Middle frontal gyrus (tissue), 1 donor: ENCODE results near the gene C12orf56.

Experiments used
- DNase-seq: peaks from one replicate; pipeline ENCODE4 v3.0.0-alpha.2; 2015; ENCODE audit warnings: low spot score; ENCODE audit errors: extremely low spot score

Gene C12orf56

DNA sequence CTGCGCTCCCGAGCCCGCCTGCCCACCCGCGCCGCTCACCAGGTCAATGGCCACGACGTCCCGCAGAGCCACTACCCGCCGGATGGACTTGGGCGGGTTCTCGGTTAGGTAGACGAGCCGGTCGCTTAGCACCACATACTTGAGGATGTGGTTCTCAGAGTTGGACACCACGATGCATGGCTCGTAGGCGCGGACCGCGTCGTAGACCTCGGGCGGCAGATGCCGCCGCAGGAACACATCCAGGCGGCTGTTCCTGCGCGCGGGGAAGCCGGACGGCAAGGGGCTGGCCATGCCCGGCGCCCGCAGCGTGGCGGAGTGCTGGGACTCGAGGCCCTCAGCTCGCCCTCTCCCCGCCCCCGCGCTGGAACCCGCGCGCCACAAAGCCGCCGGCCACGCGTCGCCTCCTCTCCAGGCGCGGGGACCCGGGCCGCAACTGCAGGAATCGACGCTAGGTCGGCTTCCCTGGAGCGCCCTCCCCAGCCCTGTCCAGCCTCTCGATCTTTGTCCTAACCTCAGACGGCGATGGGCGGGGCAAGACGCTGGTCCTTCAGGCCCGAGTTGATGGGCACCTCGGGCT is at the start of gene C12orf56:
TSS of gene C12orf56 (minus strand) at position 484 of the 577 bp plus-strand sequence. CDS start at position 291, 193 bp downstream.
- DNase-seq = no peak

DNA sequence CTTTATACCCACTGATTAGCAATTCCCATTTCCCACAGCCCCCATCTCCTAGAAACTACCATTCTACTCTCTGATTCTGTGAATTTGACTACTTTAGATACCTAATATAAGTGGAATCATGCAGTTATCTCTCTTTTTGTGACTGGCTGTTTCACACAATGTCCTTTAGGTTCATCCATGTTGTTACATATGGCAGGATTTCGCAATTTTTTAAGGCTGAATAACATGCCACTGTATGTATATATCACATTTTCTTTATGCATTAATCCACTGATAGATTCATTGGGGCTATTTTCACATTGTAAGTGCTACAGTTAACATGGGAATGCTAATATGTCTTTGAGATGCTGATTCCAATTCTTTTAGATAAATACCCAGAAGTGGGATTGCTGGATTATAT is 49.5 kb upstream of the C12orf56 start:
- no peak for DNase-seq

DNA sequence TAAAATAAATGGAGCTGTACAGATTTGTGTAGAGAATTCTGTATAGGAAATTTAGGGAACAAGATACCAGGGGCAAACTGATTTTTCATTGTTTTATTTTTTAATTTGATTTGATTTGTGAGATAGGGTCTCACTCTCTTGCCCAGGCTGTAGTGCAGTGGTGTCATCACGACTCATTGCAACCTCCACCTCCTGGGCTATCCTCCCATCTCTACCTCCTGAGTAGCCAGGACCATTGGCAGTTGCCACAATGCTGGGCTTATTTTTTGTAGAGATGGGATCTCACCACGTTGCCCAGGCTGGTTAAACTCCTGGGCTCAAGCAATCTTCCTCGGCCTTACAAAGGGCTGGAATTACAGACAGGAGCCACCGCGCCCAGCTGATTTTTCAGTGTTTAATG is 43.4 kb upstream of the C12orf56 start:
- no peak for DNase-seq

GRCh38 chr12:64431791-64432190 is 41.2 kb upstream of the C12orf56 start:
- no peak for DNase-seq

GRCh38 chr12:64430886-64431285 is 40.3 kb upstream of the C12orf56 start:
- DNase-seq = no peak

DNA sequence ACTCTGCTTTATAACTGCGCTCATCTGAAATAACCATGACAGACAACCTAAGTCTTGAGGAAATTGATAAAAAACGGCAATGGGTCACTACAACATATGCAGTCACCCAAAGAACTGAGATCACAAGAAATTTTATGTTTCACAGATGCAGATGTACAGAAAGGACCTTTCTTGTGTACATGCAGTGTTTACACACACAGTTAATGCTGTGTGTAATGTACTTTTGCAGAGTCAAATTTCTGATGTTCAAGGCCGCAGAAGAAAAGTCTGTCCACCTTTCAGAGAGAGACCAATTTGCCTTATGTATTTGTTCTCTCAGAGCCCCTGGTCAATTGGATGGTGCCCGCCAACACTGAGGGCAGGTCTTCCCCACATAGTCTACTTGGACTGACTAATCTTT is 38.4 kb upstream of the C12orf56 start:
- DNase-seq = no peak

DNA sequence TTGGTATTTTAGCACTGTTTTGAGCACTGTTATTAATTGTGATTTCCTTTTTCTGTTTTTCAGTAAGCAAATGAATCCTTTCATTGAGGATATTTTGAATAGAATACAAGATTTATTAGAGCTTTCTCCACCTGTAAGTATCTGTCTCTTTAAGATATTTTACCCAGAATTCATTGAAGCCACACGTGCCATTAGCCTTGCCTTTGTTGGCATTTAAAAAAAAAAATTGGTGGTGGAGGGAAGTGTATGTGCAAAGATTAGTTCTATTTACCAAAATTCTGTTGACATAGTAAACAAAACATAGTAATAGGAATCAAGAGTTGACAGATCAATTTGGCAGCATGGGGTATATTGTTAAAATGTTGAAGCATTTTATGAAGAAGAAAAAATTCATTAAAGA is 37.4 kb upstream of the C12orf56 start:
- no peak for DNase-seq

DNA sequence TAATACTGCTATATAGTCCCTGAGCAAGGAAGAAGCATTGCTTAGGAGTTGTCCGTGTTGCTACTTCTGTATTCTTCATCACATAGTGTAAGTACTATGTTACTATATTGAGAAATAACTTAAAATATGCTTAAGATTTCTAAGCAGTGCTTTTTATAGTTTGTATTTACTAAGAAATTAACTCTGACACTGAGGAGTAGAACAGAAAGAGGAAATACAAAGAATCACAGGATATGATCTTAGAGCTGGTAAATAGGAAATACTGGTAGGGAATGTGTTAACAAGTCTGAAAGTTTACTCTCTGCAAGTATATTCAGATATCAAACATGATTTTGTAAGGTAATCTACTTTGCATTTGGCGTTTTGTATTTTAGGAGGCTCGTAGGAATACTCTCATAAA is 29.1 kb upstream of the C12orf56 start:
- DNase-seq = no peak

DNA sequence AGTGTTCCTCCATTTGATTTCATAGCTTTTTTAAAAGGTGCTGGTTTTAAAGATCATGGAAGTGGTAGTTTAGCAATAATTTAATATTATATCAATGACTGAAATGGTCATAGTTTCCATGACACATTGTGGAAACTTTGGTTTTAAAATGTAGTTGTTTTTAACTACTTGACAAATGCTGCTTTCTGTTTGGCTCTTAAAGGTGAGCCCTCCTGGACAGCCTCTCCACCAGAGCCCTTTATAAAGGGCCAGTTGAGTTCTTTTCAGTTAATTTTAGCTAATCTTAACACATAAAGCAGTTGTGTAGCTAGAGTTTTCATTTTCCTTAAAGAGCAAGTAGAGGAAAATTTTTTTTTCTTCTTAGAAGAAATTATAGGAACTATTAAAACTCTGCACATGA is 27.7 kb upstream of the C12orf56 start:
- DNase-seq = no peak

DNA sequence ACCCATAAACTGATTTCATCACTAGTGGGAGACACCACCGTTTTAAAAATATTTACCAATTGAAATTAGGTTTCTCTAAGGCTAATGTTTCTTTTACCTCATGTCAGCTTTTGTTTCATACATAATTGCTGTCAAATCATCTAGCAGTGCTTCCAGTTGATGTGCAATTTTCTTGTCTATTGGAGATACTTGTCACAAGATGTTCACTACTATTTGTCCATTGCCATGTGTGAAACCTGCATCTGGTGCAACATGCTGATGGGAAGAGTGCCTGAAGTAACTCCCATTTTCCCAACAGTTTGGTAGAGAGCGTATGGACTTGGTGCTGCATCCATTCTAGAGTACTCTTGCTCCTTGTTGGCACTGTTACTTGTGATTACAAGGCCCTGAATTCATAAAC is 23.3 kb upstream of the C12orf56 start:
- no peak for DNase-seq

- DNase-seq = no peak
These were observed 21.9 kb upstream of the C12orf56 start for GRCh38 chr12:64412459-64412858.

- no peak for DNase-seq
These were observed 20.9 kb upstream of the C12orf56 start for GRCh38 chr12:64411427-64411826.

DNA sequence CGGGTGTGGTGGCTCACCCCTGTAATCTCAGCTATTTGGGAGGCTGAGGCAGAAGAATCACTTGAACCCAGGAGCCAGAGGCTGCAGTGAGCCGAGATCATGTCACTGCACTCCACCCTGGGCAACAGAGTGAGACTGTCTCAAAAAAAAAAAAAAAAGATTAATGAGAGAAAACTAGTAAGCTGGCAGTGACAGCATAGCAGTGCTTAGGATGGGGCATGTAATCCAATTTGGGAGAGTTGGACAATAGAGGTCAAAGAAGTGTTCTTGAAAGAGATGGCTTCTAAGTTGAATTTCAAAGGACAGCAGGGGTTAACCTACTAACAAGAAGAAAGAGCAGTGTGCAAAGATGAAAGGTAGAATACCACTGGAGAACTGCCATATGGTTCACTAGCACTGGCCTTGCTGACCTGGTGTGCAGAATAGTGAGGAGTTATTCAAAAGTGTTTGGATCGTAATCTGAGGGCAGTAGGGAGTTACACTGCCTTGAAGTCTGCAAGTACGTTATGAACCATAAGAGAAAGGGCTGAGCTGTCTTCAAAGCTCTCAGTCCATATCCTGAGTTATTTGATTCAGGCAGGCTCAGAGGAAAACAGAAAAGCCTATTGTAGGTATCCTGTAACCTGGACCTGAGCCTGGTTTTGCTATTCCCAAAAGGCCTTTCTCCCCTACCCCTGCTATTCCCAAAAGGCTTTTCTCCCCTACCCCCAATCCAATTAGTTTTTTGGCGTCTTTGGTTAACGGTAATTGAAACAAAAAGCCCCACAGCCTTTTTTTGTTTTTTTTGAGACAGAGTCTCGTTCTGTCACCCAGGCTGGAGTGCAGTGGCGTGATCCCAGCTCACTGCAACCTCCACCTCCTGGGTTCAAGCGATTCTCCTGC is 17.0 kb upstream of the C12orf56 start:
- DNase-seq = no peak

DNA sequence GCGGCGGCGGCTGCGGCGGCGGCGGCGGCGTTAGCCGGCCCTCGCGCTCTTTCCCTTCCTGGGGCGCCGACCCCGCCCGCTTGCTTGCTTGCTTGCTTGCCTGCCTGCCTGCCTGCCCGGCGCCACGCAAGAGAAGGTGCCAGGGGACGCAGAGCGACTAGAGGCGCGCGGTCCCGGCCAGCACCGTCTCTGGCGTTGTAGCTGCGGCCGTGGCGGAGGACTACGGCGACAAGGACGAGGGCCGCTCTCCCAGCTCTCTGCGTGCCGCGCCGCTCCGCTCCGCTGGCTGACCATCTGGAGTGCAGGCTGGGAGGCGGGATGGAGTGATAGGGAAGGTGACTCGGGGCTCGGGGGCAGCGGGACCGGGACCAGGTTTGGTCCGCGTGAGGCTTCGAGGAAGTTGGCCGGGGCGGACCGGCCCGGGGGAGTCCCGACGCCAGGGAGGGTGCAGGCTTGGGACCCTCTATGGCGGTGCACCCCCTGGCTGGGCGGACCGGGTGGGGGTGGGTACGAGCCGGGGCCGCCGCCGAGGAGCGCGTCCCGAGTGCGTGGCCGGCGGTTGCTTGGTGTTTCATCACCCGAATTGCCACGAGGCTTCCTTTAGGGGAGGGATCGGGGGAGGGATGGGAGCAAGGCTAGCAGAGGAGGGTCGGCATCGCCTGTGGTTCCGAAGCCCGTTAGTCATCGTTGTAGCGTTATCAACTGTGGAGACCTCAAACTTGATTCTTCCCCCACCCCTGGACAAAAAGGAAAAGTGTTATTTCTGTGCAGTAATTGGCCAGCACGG is 14.1 kb upstream of the C12orf56 start:
- DNase-seq = no peak

DNA sequence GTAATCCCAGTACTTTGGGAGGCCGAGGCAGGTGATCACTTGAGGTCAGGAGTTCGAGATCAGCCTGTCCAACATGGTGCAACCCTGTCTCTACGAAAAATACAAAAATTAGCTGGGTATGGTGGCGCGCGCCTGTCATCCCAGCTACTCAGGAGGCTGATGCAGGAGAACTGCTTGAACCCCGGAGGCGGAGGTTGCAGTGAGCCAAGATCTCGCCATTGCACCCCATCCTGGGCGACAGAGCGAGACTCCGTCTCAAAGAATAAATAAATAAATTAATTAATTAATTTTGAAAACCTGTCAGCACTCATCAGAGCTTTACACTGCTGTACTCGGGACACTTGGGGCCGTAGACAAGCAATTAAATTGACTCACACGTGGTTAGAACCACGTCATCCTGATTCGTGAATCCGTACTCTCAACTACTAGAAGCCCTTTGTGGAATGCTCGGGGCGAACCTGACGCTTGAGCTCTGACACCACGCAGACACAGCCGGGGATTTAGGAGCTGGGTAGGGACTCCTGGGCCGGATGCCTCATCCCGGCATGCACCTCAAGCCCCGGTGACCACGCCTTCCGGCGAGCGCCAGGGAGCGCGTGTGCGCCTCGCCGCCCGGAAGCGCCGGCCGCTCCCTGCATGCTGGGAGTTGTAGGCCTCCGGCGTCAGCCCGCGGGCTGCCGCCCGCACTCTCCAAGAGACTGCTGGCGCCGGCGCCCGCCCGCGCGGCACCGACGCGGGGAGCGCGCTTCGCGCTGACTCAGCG is 13.3 kb upstream of the C12orf56 start, which contains the start of gene XPOT:
TSS of gene XPOT (plus strand) at position 686 of the 763 bp plus-strand sequence. CDS start 5,644 bp downstream, outside the sequence.
- peak; percentile 87 for DNase-seq

GRCh38 chr12:64402181-64402580 is 11.6 kb upstream of the C12orf56 start:
- no peak for DNase-seq

DNA sequence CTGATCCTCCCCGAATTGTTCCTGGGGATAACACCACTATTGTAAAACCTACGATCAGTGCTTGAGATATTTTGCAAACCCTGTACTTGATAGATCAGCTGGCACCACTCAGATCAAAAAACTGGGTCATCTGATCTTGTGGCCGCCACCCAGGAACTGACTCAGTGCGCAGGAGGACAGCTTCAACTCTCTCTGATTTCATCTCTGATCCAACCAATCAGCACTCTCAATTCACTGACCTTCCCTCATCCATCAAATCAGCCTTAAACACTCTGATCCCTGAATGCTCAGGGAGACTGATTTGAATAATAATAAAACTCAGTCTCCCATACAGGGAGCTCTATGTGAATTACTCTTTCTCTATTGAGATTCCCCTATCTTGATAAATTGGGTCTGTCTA is 9.5 kb upstream of the C12orf56 start:
- DNase-seq = no peak

- no peak for DNase-seq
These were observed 5.2 kb upstream of the C12orf56 start for GRCh38 chr12:64395739-64396138.

GRCh38 chr12:64392221-64392620 is 1.7 kb upstream of the C12orf56 start:
- DNase-seq = no peak

- DNase-seq = no peak
These were observed 1.4 kb downstream of the C12orf56 start for GRCh38 chr12:64389154-64389553.

DNA sequence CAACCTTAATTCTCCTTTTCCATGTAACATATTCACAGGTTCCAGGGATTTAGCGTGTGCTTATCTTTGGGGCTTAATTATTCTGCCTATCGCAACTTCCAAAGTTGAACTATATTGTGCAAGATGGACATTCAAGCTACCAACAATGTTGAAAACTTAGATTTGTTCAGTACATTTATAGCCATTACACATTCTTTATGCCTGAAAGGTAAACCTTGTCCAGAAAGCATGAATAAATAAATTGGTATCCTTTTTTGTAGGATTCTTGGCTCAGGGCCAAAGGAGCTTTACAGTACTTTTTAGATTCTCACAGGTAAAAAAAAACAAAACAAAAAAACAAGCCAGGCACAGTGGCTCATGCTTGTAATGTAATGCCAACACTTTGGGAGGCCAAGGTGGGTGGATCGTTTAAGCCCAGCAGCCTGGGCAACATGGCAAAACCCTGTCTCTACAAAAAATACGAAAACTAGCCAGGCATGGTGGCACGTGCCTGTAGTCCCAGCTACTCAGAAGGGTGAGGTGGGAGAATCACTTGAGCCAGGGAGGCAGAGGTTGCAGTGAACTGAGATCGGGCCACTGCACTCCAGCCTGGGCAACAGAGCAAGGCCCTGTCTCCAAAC is 3.3 kb downstream of the C12orf56 start:
- DNase-seq = no peak
